ENCODE results near the gene DUSP5. TPM values are rescaled to one million over a fixed set of nuclear protein-coding genes. Genes with fewer than 3 reads are reported as not detected.

Gene DUSP5
- total RNA-seq, 1 experiment from 2014 or later, result 106 TPM

DNA sequence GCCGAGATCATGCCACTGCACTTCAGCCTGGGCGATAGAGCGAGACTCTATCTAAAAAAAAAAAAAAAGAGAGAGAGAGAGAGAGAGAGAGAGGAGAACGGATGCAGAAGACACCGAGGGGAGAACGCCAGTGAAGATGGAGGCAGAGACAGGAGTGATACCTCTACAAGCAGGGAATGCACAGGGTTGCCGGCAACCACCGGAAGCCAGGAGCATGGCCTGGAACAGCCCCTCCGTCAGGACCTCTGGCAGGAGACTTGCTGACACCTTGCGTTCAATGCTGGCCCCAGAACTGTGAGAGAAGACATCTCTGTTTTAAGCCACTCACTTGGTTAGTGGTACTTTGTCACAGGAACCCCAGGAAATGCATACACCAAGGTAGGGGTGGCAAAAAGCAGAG lies 38.1 kb upstream of the DUSP5 start:
- TF ChIP-seq CTCF (IDR thresholded peaks at IDR 0.05; ENCODE audit: unreplicated experiment), result no peak
- no peaks in the 10 kb centered on the region for H3K9me3 Mint-ChIP-seq (ENCODE audit: unreplicated experiment)
- peaks cover 33% of the 10 kb centered on the region for H3K4me1 Mint-ChIP-seq (ENCODE audit: insufficient read depth, unreplicated experiment)
- ChIA-PET POLR2A (interaction anchor here (0.5 to 1.5 kb wide), 2 partner anchors 37 to 43 kb away, joined by 4 read pairs; no protein-coding TSS in a partner anchor), CTCF (no interaction called here)
- no peak overlapping the region for H3K4me3 Mint-ChIP-seq (ENCODE audit: unreplicated experiment)
- no peak overlapping the region for H3K27ac Mint-ChIP-seq (ENCODE audit: low read depth, unreplicated experiment)
- no TSS peak for BruUV-seq (replicated peaks)
- DNase-seq (ENCODE audit: unreplicated experiment), result no peak
- intact Hi-C loops (cut with micrococcal nuclease), result no loop called here
- no peaks in the 10 kb centered on the region for H3K36me3 Mint-ChIP-seq (ENCODE audit: insufficient read depth, unreplicated experiment)
- H3K27me3 Mint-ChIP-seq (ENCODE audit: insufficient read depth, unreplicated experiment), result no peaks in the 10 kb centered on the region

GRCh38 chr10:110460111-110460809 lies 37.4 kb upstream of the DUSP5 start:
- no peak for TF ChIP-seq CTCF (IDR thresholded peaks at IDR 0.05; ENCODE audit: unreplicated experiment)
- H3K36me3 Mint-ChIP-seq (ENCODE audit: insufficient read depth, unreplicated experiment), result no peaks in the 10 kb centered on the region
- ChIA-PET CTCF (interaction anchor here (0.6 kb wide), 1 partner anchor 23 kb away, joined by 4 read pairs; no protein-coding TSS in a partner anchor), POLR2A (interaction anchor here (0.5 to 1.5 kb wide), 2 partner anchors 36 to 43 kb away, joined by 4 read pairs; no protein-coding TSS in a partner anchor)
- H3K4me3 Mint-ChIP-seq (ENCODE audit: unreplicated experiment), result no peak overlapping the region
- no peak overlapping the region for H3K27ac Mint-ChIP-seq (ENCODE audit: low read depth, unreplicated experiment)
- no TSS peak for BruUV-seq (replicated peaks)
- DNase-seq (ENCODE audit: unreplicated experiment), result peak; percentile 77
- peaks cover 31% of the 10 kb centered on the region for H3K4me1 Mint-ChIP-seq (ENCODE audit: insufficient read depth, unreplicated experiment)
- intact Hi-C loops (cut with micrococcal nuclease), result no loop called here
- no peaks in the 10 kb centered on the region for H3K9me3 Mint-ChIP-seq (ENCODE audit: unreplicated experiment)
- H3K27me3 Mint-ChIP-seq (ENCODE audit: insufficient read depth, unreplicated experiment), result no peaks in the 10 kb centered on the region

DNA sequence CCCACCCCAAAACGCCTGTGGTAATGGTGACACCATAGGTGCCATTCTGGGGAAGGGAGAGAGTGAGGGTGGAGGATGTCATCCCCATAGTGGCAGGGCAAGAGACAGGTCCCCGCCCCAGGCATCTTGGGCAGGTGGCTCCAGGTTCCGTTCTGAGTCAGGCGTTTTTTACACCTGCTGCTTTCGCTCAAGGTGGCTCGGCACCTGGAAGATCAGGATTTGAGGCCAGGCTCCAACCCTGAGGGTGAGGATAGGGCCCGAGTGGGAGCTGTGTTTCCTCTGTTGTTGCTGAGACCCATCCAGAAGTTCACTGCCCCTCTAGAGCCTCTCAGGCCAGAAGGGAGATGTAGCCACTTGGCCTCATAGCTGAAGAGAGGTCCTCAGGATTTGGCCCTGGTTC lies 36.6 kb upstream of the DUSP5 start:
- no peak overlapping the region for H3K27ac Mint-ChIP-seq (ENCODE audit: low read depth, unreplicated experiment)
- intact Hi-C loops (cut with micrococcal nuclease), result no loop called here
- no peak for TF ChIP-seq CTCF (IDR thresholded peaks at IDR 0.05; ENCODE audit: unreplicated experiment)
- POLR2A ChIA-PET, result interaction anchor here (1.5 kb wide), 1 partner anchor 36 kb away, joined by 4 read pairs; no protein-coding TSS in a partner anchor
- CTCF ChIA-PET, result interaction anchor here (0.7 kb wide), 1 partner anchor 19 kb away, joined by 3 read pairs; no protein-coding TSS in a partner anchor
- no peaks in the 10 kb centered on the region for H3K36me3 Mint-ChIP-seq (ENCODE audit: insufficient read depth, unreplicated experiment)
- no TSS peak for BruUV-seq (replicated peaks)
- H3K4me3 Mint-ChIP-seq (ENCODE audit: unreplicated experiment), result no peak overlapping the region
- no peak for DNase-seq (ENCODE audit: unreplicated experiment)
- no peaks in the 10 kb centered on the region for H3K27me3 Mint-ChIP-seq (ENCODE audit: insufficient read depth, unreplicated experiment)
- H3K9me3 Mint-ChIP-seq (ENCODE audit: unreplicated experiment), result no peaks in the 10 kb centered on the region
- peaks cover 23% of the 10 kb centered on the region for H3K4me1 Mint-ChIP-seq (ENCODE audit: insufficient read depth, unreplicated experiment)

DNA sequence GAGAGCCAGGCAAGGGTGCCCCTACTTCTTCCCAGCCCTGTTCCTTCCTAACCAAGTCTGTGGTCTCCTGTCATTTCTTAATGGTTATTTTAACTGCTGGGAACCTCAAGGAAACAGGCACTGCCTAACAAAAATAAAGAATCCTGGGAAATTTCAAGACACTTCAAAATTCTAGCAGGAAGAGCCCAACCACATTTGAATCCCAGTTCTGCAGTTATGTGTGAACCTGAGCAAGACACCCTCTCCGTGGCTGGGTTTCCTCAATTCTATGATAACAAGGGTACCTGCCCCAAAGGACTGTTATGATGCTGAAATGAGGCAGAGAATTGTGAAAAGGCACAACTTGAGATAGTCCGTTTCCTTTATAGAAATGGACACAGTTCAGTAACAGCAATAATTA lies 36.2 kb upstream of the DUSP5 start:
- intact Hi-C loops (cut with micrococcal nuclease), result no loop called here
- TF ChIP-seq CTCF (IDR thresholded peaks at IDR 0.05; ENCODE audit: unreplicated experiment), result no peak
- ChIA-PET CTCF (interaction anchor here (0.7 kb wide), 1 partner anchor 18 kb away, joined by 3 read pairs; no protein-coding TSS in a partner anchor), POLR2A (no interaction called here)
- no TSS peak for BruUV-seq (replicated peaks)
- no peak overlapping the region for H3K27ac Mint-ChIP-seq (ENCODE audit: low read depth, unreplicated experiment)
- H3K36me3 Mint-ChIP-seq (ENCODE audit: insufficient read depth, unreplicated experiment), result no peaks in the 10 kb centered on the region
- H3K4me1 Mint-ChIP-seq (ENCODE audit: insufficient read depth, unreplicated experiment), result peaks cover 18% of the 10 kb centered on the region
- DNase-seq (ENCODE audit: unreplicated experiment), result no peak
- H3K9me3 Mint-ChIP-seq (ENCODE audit: unreplicated experiment), result no peaks in the 10 kb centered on the region
- H3K27me3 Mint-ChIP-seq (ENCODE audit: insufficient read depth, unreplicated experiment), result no peaks in the 10 kb centered on the region
- H3K4me3 Mint-ChIP-seq (ENCODE audit: unreplicated experiment), result no peak overlapping the region
